ENCODE data around the gene NAA11.
"Not testable (repeated sequence)": the region's sequence is repeated elsewhere in the genome, so short reads cannot be mapped to it uniquely, and the experiment has no call there.

Gene NAA11

DNA sequence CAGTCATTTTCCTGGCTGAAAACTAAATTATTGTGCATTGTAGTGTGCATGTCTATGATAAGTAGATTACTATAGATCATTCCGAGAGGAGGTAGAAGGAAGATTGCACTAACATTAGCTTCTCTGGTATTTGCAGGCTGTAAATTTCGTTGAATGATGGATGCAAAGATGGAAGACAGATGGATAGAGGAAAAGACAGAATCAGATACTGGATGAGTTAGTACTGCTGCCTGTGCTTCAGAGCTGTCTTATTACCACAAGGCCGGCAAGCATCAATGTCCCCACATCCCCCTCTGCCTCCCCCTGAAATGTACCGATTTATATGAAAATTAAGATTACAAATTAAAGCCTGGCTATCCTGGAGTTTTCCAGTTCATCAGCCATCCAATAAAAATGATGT lies 17.7 kb downstream of the NAA11 start:
- DNase-seq, result no peak

DNA sequence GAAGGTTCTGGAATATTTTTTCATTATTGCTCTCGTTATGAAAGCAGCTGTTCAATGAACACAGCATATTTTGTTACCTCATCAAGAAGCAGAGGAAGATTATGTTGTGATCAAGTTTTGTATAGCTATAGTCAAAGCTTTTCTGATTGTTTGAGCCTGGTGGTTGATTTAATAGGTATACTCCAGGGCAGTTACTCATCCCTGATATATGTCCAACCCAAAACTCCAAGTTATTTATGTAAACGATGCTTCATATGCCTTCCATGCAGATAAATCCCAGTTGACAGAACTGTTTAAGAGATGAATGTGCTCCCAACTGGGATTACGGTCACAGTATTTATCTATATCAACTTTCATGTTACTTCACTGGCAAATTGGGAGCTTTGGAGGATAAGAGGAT lies 19.1 kb downstream of the NAA11 start:
- DNase-seq, result no peak

DNA sequence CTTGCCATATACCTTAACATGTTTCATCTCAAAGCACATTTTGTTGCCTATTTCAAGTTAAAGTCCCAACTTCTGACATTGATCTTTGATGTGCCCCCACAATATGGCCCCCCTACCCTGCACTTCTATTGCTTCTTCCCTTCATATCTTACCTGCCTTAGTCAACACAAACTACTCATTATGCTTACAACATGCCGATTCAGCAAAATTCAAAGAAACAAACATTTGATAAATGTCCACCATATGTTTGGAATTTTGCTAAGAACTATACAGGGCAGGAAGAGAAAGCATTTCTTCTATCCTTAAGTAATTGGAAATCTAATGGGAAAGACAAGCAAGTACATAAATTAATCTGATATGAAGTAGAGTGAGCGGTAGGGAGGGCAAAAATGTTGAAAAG lies 25.6 kb downstream of the NAA11 start:
- DNase-seq, result no peak

DNA sequence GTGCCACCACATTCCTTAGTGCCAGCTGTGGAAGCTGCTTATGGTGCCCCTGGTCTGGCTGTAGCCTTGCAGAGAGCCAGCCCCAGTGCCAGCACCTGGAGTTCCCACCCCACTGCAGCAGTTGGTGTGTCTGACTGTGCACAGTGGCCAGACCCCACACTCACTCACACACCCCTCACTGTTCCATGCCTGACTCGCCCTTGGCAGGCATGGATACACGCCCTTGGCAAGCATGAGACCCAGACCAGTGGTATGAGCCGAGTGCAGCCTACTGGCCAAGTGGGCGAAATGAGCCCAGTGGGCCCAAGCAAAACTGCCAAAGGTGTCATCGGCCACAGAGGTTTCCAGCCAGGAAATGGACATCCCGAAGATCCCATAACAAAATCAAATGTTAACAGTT lies 27.4 kb downstream of the NAA11 start:
- no peak for DNase-seq

DNA sequence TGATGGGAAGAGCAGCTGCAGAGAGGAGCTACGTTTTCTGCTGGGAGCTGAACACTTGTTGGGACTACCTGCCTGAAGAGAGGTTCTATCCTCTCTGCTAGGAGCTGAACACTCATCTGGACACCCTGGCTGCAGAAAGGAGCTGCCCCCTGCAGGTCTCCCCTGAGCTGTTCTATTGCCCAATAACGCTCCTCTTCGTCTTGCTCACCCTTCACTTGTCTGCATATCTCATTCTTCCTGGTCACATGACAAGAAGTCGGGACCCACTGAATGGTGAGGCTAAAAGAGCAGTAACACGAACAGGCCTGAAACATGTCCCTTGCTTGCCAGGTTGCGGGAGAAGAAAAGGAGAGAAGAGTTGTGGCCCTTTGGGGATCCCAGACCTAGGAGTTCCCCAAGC lies 27.8 kb downstream of the NAA11 start:
- no peak for DNase-seq

DNA sequence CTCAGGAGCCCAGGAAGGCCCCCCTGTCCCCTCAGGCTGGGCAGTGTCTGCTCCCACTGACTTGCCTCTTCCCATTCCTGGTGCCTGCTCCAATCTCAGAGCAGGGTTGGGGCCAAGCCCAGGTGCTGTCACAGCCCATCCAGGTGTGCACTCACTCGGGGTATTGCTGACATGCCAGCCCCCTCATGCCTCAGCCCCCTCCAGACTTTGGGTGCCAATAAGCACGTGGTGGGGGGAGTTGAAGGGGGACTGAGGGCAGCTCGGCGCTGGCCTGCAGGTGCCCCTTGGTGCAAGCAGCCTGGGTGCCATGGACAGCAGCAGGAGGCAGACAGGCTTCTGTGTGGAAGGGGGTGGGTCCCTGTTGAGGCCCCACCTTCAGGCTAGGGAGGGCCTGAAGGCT lies 28.4 kb downstream of the NAA11 start:
- no peak for DNase-seq

DNA sequence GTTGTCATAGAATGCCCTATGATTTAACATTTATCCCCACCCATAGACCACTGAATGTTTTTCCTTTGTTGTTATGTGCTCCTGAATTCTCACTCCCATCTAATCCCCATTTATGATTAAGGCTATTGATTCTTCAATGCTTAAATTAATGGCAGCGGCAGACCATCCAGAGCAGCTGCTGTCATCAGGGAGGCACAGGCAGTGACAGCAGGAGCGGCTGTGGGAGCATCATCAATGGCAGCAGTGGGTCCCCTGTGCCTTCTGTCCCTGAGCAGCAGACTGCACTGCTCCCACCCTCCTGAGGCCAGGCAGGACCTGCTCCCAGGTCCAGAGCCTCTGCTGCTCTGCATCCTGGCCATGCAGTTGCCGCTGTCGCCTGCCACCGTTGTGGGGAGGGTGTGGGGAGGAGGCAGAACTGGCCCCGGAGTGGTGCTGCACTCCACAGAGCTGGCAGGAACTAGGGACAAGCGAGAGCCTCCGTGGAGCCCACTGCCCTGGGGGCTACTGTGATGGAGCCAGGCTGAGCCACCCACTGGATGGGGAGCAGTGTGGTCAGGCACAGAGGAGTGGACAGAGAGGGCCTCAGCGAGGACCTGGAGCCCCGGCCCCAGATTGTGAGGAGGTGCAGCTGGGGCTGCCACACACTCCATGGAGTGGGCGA lies 29.0 kb downstream of the NAA11 start:
- DNase-seq, result no peak

DNA sequence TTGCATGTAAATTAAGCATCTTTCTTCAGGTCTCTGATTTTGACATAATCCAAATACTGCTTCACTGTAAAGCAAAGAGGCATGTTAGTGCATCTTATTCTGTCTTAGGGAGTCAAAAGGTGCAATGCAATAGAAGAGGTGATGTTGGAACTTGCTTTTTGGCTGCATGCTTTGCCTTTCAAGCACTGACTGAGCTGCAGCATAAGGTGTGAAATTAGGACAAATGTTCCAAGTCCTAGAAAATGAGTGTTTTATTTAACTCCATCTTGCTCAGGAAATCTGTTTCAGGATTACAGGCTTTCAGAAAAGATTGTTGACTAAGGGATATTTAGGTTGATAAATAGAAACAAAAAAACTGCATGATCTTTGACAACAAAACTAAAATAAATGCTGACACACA lies 30.8 kb downstream of the NAA11 start:
- DNase-seq, result no peak

DNA sequence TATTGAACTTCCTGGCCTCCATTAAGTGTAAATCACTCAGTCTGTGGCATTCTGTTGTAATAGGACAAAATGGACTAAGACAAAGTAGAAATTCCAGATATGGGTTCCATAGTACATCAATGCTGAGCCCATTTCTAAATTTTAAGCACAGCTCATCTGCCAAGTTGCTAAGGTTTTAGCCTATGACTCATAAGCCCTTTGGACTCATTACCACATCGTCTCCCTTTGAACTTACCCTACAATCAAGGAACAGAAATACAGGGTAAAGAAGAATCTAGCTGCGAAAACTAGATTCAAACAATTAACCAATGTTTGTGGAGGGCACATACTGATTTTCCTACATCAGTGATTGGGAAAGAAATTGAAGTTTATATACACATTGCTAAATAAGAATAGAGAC lies 31.8 kb downstream of the NAA11 start:
- DNase-seq, result no peak

DNA sequence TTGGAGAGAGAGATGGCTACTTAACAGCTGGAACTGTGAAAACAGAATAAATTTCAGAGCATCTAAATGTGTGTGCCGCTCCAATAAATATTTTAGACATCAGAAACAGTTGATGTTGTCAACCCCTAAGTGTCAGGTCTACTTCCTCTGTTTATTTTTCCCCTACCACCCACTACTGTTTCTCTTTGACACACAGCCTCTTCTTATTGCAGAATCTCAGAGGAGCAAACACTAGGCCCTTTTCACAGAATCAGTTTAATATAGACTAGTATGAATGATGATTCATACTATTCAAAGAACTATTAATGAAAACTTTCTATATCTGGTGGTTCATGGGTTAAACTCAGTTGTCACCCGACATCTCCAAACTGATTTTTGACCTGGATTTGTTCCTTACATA lies 33.9 kb downstream of the NAA11 start:
- DNase-seq, result no peak

DNA sequence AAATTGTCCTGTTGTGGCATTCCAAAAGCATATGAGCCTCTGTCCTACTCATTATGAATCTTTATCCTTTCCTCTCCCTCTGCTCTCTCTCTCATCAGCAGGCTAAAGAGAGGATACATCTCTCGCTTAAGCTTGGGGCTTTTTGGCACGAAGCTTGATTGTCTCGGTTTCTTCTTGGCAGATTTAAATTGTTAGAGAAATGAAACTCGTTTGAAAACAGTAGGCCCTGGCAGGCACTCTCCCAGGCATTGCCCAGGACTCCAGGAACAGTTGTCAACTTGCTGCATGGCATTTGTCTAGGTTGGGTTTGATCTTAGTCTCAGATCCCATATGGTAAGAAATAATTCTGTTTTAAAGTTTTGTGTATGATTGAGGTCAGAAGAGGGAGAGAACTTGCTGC lies 35.5 kb downstream of the NAA11 start:
- DNase-seq, result no peak

DNA sequence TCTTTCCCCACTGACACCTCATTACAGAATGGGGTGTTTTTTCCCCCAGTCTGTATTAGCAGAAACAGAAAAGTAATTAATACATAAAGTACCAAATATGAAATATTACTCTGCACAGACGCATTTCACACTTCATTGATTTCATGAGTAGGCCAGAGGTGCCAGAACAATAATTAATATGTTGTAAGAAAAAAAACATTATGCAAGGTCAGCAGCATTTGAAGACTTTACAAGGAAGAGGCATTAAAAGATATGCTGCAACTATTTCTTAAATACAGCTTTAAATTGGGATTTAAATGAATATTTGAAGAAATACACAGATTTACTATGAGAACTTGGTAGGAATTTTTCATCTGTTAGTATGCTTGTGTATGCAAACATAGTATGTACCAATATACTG lies 37.7 kb downstream of the NAA11 start:
- DNase-seq, result no peak

DNA sequence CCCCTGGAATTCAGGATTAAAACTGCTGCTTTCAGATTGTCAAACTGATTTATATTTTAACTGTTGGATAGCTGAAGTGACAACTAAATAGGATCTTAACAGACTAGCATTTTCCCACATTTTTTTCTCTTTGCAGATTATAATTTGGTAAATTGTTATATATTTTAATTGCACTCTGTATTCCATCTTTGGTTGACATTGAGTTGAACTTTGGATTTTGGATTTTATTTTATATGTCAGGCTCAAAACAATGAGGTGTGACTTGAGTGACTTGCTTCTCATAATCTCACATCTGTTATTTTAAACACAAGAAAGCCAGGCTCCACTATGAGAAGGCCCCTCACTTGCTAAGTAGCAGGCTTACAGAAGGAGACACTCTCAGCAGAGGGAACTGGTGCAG lies 38.1 kb downstream of the NAA11 start:
- no peak for DNase-seq

DNA sequence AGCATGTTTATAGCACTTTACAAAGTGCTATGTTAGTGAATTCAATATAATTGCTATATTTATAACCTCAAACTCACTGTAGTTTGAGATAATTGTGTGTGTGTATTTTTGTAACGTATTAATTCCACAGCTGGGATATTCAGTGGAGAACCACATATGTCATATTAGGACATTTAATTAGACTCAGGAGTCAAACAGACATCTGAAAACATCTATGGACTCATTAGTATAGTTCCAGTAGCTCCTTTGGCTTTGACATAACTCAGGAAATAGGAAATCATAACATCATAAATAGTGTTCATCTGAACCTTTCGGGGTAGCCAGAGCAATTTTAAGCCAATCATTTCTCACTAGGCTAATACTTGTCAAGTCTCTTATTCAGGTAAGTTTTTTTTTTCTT lies 38.8 kb downstream of the NAA11 start:
- DNase-seq, result no peak

DNA sequence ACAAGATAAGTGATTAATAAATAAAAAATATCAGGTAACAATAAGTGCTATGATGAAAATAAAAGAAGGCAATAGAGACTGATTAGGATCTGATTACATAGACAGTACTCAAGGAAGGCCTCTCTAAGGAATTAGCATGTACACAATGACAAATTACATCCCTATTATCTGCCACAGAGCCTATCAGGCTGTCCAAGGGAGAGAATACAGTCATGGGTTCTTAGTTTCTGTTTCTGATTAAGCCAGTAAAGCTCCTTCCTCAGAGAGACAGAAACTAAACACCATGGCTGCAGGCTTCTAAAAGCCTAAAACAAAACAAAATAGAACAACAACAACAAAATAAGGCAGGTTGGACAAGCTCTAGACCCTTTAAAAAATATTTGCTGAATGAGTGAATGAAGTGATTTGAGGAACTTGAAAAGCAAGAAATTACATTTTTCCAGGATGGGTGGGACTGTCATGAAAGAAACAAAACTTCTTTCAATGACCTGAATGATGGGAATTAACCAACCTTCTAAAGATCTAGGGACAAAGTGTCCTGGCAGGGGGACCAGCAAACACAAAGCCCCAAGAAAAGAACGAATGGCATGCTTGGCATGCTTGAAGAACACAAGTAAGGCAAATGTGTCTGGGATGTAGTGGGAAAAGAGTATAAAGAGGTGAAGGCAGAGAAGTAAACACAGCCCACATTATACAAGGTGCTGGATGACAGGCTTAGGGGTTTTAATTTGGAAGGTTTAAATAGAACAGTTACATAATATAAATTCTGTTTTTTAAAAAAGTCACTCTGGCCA lies 44.1 kb downstream of the NAA11 start:
- DNase-seq, result no peak

DNA sequence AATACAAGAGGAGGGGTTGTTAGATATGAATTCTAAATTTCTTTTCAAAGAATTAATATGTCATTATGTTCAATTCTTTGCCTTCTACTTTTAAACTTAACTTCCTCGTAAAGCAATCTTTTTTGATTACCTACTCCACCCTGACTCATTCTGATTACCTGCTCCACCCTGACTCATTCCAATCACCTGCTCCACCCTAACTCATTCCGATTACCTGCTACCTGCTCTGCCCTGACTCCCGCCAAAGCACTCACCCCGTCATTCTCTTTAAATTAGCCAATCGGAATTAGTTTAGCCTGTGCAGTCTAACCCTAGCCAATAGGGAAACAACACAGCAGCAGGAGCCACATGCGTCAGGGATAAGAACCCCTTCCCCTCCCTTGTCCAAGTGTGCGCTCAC lies 48.4 kb downstream of the NAA11 start:
- not testable (repeated sequence) for DNase-seq

DNA sequence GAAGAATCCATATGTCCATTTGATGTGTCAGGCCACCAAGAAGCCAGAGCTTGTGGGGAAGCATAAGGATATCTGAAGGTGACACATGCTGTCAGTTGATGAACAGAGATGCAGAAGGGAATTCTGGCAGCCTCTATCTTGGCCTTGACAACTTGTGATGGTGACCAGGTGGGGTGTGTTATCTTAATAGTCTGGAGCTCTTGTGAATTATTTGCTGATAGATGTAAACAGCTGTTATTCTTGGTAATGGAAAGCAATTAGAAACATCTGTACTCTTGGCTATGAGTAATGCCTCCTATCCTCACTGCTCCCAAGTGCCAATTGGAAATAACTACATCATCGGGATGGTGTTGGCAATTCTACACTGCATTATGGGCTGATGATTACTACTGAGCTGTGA lies 51.9 kb downstream of the NAA11 start:
- DNase-seq, result no peak

DNA sequence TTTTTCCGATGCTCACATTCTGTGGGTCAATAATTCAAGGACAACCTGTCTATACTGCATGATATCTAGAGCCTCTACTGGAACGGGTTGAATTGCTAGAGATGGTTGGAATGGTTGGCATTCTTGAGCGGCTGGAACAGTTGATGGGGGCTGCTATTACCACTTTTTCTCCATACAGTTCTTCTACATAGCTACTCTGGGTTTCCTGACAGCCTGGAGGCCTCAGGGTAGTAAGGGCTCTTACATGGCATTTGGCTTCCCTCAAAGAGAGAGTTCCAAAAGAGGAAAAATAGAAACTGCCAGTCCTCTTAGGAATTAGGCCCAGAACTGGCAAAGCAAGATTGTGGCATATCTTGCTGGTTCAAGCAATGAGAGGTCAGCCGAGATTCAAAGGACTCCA lies 53.1 kb downstream of the NAA11 start:
- DNase-seq, result no peak

DNA sequence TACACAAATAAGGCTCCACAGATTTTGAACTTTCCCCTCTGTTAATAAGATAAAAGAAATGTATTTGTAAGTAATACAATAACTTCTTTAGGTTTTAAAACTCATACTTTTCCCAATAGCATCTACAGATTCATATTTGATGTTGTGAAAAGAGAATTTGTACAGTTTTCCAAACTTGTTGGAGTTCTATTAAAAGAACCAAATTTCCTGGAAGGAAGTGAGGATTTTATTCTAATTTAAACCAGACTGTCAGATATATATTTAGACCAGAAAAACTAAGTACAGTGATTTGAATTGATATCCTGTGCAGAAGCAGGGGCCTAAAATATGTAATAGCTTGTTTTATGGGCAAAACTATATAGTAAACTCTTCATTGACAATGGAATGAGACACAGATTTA lies 53.7 kb downstream of the NAA11 start:
- DNase-seq, result no peak

DNA sequence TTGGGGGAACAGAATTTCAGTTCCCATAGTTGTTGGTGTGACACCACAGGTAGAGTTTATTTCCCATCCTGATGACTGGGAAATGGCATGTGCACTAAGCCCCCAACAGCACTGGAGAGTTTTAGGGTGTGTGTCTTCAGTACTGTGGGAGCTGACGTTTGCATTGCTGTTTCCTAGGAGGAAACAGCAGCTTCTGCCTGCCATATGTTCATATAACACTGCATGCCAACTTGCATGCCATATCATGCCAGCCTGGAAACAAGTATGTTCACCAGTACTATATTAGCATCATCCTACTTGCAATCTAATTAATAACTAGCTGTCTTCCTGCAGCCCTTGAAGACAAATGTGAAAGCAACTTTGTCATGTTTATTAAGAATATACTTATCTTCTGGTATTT lies 58.2 kb downstream of the NAA11 start:
- no peak for DNase-seq
